ENCODE data around the gene SFRP5. TPM values are rescaled to one million over a fixed set of nuclear protein-coding genes. Genes with fewer than 3 reads are reported as not detected.
A peak's percentile ranks its signal among the peaks of the same experiment; 100 is the strongest.

Gene SFRP5
- total RNA-seq, 1 experiment from 2014 or later: 0.08 TPM

DNA sequence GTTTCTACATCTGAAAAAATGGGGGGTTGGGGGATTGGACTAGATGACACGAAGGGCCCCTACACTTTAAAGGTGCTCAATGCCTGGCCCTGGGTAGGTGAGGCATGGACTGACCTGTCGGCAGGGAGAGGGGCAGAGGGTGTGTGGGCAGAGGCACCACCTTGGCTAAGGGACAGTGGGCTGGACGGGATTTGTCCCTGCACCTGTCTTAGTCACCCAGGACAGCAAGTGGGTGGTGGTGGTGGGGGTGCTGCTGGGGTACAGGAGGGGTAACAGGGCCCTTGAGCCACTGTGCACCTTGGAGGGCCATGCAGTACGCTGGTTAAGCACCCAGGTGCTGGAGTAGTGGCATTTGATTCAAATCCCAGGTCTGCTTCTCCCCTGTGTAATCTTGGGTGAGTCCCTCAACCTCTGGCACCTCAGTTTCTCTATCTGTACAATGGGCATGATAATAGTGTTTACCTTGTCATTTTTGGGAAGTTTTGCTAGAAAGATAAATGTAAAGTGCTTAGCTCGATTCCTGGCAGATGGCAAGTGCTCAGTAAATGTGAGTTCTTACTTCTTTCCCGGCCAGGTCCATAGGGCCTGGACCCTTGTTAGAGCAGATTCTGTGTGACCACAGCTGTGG, 18.1 kb upstream of the SFRP5 start:
- in situ Hi-C loops (cut with HindIII; ENCODE audit: low pct_unique_long_range_greater_than_20kb, low sequenced_read_pairs): no loop called here
- DNase-seq (ENCODE audit: low read depth, low spot score): no peak

DNA sequence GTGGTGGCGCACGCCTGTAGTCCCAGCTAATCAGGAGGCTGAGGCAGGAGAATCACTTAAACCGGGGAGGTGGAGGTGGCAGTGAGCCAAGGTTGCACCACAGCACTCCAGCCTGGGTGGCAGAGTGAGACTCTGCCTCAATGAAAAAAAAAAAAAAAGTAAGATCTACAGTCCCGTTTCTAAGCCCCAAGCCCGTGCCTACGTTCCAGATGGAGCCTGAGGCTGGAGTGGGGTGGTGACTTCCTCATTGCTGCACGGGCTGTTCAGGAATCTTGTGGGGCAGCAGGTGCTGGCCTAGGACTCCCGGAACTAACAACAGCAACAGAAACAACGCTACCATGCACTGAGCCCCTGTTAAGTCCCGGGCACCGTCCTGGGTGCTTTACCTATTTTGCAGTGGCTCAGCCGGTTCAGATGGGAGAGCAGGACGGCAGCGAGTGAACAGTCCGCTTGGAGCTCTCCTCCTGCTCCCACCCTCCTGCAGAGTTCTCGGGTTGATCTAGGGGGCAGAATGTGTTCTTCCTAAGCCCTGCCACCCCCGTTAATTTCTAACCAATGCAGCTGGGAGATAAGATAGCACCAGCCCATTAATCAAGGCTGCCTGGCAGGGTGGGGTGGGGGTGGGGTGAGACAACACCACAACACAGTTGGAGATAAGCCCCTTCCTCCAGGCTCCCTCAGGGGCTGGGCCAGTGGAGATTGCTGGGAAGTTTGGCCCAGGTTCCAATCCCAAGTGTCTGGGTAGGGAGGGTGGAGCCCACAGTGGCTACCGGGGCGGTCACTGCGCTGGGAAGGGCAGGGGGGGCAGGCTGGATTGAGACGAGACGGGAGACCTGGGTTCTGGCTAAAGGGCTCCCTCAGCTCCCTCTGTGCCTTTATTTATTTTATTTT, 17.0 kb upstream of the SFRP5 start:
- DNase-seq (ENCODE audit: low read depth, low spot score): no peak
- in situ Hi-C loops (cut with HindIII; ENCODE audit: low pct_unique_long_range_greater_than_20kb, low sequenced_read_pairs): no loop called here

DNA sequence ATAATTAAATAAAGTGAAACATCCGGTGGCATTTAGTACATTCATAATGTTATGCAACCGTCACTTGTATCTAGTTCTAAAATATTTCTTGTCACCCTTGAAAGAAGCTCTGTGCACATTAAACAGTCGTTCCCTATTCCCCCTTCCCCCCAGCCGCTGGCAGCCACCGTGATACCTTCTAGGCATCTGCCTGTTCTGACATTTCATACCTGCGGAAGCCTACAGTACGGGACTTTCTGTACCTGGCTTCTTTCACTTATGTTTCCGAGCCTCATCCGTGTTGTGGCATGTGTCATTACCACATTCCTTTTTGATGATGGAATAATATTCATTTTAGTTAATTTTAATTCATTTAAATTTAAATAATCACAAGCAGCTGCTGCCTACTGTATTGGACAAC, 13.9 kb upstream of the SFRP5 start:
- no peak for DNase-seq (ENCODE audit: low read depth, low spot score)
- in situ Hi-C loops (cut with HindIII; ENCODE audit: low pct_unique_long_range_greater_than_20kb, low sequenced_read_pairs): no loop called here

DNA sequence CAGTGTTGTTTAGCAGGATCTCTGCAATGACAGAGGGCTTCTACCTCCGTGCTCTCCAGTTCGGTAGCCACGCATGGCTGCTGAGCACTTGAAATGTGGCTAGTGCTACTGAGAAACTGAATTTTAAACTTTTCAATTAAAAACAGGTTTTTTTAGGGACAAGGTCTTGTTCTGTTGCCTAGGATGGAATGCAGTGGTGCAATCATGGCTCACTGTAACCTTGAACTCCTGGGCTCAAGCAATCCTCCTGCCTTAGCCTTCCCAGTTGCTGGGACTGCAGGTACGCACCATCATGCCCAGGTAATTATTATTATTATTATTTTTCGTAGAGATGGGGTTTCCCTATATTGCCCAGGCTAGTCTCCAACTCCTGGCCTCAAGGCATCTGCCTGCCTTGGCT, 13.4 kb upstream of the SFRP5 start:
- in situ Hi-C loops (cut with HindIII; ENCODE audit: low pct_unique_long_range_greater_than_20kb, low sequenced_read_pairs): no loop called here
- DNase-seq (ENCODE audit: low read depth, low spot score): no peak

DNA sequence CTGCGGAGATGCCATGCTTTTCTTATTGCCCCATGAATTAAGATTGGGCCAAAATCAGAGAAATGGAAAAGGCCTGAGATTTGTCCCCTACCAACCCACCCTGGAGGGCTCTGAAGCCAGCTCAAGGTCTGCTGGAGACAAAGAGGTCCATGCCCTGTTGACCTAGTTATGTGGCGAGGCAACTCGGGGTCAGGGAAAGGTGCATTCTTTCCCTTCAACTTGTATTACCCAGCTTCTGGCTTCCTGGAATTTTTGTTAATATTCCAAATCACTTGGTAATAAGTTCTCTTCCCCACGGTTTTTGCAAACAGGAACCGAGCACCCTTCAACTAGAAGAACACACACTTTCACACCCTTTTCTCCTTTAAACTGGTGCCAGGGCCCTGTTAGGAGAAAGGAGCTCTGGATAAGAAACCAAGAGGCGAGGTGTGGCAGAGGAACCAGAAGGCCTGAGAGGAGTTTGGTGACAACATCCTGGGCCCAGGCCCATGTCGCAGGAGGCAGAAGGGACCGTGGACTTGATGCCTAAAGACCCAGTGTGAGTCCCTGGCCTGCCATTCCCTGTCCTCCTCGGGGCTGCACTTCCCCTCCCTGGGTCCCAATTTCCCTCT, 12.5 kb upstream of the SFRP5 start:
- no peak for DNase-seq (ENCODE audit: low read depth, low spot score)

DNA sequence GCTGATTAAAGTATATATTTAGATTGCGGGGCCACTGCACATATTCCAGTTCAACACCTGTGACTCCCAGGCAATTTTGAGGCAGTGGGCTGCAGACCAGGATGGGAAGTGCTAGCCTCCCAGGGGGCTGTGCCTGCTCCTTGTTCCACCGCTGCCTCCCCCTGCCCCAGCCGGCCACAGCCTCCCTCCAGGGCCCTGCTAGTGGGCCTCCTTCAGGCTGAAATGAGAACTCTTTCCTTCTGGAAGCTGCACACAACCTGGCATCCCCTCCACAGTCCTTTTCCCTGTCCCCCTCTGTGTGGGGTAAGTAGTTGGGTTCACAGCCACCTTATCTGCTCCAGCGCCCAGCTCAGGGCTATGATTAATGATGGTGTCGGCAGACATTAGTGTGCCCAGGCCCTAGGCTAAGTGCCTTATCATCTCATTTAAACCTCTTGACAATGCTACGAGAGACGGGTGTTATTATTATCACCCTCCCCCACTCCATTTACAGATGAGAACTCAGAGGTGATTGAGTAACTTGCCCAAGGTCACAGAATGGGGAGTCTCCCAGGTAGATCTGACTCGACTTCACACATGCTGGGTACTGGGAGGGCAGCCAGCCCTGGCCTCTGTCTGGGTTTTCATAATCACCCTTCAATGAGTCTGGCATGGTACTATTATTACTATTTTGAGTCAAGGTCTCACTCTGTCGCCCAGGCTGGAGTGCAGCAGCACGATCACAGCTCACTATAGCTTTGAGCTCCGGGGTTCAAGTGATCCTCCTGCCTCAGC, 10.8 kb upstream of the SFRP5 start:
- no peak for DNase-seq (ENCODE audit: low read depth, low spot score)
- in situ Hi-C loops (cut with HindIII; ENCODE audit: low pct_unique_long_range_greater_than_20kb, low sequenced_read_pairs): no loop called here

More for the DNA sequence above, 12.5 kb upstream of the SFRP5 start:
- in situ Hi-C loops (cut with HindIII; ENCODE audit: low pct_unique_long_range_greater_than_20kb, low sequenced_read_pairs): no loop called here

DNA sequence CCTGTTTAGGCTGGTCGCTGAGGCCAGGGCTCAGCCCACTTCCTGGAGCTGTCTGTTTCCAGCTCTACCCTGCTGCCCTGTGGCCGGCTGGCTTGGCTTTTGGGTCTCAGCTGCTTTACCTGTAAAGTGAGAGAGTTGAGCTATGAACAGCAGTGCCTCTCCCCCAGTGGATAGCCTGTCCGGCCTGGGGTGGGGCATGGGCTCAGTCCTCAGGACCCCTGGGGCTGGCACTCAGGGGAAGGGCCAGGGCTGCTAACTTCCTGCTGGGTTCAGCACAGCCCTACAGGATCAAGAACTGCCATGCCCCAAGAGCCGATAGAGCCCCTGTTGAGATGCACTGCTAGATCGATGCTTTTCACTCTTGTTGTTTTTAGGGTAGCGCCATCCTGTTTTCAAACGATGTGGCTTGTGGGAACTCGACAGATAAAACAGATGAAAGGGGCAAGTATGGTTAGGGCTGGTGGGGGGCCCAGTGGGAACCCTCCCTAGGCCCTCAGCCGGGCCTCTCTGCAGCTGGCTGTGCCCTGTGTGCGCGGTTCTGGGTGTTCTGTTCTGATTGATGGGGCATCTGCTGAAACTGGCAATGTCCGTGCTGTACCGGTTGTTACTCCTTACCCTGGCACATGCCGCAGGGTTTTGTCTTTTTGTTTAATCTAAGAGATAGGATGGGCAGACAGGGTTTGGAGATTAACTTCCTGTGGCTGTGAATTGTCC, 10.0 kb upstream of the SFRP5 start:
- in situ Hi-C loops (cut with HindIII; ENCODE audit: low pct_unique_long_range_greater_than_20kb, low sequenced_read_pairs): no loop called here
- no peak for DNase-seq (ENCODE audit: low read depth, low spot score)

DNA sequence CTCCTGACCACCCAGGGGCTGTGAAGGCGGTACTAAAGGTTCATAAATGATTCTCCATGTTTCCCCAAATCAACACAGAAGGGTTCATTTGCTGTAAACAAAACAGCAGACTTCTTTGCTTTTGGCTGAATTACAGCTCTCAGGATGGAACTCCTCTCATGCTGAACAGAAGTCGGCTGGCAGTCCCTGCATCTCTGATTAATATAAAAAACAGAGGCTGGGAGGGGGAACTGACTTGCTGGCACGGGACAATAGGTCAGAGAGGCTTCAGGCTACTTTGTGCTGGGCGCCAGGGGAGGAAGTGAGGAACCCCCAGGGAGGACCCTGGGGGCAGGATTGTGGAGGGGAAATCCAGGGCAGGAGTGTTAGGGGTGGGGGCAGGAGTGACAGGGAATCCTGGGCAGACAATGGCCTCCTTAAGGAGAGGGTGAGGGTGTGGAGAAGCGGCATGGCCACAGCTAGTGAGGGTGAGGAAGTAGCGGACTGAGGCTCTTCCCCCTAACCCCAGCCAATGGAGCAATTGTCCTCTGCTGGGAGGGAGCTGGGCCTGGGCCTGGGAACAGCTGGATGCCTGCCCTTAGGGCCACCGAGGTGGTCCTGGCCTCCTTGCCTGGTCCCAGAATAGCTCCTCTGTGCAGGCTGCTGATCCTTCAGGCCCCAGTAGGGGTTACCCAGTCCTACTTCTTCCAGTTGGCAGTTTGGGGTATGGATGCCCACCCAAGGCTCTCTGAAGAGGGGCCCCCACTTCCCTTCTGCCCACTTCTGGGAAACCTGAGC, 9.2 kb upstream of the SFRP5 start:
- in situ Hi-C loops (cut with HindIII; ENCODE audit: low pct_unique_long_range_greater_than_20kb, low sequenced_read_pairs): no loop called here
- DNase-seq (ENCODE audit: low read depth, low spot score): peak; percentile 63

DNA sequence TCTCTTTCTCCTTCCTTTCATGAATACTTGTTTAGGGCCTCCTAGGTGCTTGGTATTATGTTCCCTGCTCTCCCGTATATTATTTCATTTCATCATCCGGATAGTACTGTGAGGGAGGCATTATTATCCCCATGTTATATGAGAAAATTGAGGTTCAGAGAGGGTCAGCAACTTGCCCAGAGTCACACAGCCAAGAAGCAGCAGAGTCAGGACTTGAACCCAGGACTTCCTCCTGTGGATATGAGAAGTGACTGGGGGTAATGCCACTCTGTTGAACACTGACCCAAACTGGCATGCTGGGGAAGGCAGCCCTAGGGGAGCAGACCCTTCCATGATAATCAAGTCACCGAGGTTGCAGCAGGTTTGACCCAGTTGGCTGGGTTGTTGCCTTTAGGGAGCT, 8.2 kb upstream of the SFRP5 start:
- in situ Hi-C loops (cut with HindIII; ENCODE audit: low pct_unique_long_range_greater_than_20kb, low sequenced_read_pairs): no loop called here
- no peak for DNase-seq (ENCODE audit: low read depth, low spot score)

DNA sequence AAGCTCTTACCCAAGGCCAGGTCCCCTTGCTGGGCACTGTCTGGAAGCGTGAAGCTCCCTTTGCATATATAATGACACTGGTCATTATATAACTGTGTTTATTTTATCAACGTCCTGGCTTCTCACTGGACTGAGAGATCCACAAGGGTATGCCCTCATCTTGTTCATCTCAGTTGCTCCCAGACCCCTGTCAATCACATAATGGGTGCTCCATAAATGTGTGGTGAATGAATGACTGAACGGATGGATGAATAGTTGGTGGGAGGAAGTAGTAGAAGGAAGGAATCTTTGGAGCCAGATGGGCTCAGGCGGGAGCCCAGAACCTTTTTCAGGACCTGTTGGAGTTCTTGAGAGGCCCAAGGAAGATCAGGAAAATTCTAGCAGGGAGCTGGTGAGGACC, 7.7 kb upstream of the SFRP5 start:
- no peak for DNase-seq (ENCODE audit: low read depth, low spot score)
- in situ Hi-C loops (cut with HindIII; ENCODE audit: low pct_unique_long_range_greater_than_20kb, low sequenced_read_pairs): no loop called here

DNA sequence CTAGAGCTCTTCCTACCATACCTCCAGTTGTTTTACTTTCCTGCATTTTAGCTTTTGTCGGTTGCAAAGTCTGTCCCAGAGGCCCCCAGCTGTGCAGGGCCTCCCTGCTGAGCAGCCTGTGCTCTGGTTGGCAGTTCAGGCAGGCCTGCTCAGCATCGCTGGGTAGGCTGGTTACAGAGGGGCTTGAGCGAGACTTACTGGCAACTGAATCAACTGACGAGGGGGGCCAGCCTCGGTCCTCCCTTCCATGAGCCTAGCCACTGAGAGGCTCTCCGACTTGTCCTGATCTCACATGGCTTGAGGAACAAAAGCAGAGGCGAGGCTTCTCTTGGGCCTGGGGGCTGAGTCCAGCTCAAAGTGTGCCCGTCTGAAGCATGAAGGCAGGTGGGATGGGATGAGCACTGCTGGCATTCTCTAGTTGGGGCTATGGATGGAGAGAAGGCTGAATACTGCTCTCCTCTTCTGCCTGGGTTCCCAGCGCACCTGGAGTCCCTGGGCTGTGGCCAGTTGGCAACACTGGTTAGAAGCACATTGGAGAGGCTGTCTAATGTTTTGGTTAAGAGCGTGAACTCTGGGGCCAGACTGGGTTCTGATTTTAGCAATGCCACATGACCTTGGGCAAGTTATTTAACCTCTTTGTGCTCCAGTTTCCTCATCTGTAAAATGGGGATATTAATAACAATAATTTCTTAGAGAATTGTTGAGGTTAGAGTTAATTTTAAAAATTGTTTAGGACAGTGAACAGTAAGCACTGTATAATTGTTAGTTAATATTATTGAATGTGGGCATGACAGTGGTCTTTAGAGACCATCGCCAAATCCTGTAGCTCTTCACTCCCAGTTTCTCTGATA, 6.9 kb upstream of the SFRP5 start:
- DNase-seq (ENCODE audit: low read depth, low spot score): no peak
- in situ Hi-C loops (cut with HindIII; ENCODE audit: low pct_unique_long_range_greater_than_20kb, low sequenced_read_pairs): no loop called here

DNA sequence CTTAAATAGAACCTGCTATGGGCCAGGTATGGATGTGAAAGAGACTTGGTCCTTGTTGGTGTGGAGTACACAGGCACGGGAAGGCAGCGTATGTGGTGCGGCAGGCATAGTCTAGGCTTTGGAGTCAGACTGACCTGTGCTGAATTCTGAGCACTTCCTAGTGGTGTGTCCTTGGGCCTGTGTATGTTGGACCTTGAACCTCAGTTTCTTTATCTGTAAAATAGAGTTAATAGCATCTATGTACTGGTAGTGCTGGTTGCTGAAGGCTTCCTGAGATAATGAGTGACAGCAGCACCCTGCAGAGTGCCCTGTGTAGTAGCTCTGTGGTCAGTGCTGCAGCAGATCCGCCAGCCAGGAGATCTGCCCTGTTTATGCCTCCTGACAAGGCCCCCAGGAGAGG, 5.3 kb upstream of the SFRP5 start:
- DNase-seq (ENCODE audit: low read depth, low spot score): no peak
- in situ Hi-C loops (cut with HindIII; ENCODE audit: low pct_unique_long_range_greater_than_20kb, low sequenced_read_pairs): no loop called here

DNA sequence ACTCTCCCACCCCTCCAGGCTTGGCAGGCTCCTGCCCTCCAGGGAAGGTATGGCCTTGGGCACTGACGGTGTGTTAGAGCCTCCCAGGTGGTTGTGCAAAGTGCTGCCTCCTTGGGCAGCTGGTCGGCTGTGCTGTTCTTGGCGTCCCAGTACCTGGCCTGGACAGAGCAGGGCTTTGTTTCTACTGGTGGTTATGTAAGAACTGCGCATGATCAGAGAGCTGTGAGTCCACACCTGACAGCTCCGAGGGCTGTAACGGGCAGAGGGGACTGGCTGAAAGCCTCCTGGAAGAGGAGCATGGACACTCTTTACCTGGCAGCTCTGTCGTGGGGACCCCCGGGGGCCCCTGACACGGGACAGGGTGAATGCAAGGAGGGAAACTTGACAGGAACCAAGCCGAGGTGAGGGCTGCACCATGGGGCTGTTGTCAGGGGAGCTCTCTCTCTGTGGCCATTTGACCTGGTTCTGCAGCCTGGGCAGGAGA, 3.1 kb upstream of the SFRP5 start:
- no peak for DNase-seq (ENCODE audit: low read depth, low spot score)
- in situ Hi-C loops (cut with HindIII; ENCODE audit: low pct_unique_long_range_greater_than_20kb, low sequenced_read_pairs): no loop called here

DNA sequence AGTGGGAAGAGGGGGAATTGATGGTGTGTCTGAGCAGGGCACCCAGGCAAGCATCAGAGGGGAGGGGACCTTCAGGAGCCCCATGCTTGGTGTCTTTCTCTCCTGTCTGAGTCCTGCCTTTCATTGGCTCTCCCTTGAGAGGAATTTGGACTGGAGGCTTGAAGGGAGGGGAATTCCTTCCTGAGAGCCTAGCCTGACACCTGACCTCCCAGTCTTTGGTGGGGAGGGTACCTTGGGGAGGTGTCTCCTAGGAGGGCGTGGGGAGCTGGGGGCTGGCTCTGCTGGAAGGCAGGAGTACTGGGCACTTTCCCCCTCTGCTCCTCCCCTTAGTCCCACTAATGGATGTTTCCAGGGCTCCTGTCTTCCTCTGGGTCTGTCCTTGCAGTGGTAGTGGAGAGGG, 1.3 kb upstream of the SFRP5 start:
- in situ Hi-C loops (cut with HindIII; ENCODE audit: low pct_unique_long_range_greater_than_20kb, low sequenced_read_pairs): no loop called here

DNA sequence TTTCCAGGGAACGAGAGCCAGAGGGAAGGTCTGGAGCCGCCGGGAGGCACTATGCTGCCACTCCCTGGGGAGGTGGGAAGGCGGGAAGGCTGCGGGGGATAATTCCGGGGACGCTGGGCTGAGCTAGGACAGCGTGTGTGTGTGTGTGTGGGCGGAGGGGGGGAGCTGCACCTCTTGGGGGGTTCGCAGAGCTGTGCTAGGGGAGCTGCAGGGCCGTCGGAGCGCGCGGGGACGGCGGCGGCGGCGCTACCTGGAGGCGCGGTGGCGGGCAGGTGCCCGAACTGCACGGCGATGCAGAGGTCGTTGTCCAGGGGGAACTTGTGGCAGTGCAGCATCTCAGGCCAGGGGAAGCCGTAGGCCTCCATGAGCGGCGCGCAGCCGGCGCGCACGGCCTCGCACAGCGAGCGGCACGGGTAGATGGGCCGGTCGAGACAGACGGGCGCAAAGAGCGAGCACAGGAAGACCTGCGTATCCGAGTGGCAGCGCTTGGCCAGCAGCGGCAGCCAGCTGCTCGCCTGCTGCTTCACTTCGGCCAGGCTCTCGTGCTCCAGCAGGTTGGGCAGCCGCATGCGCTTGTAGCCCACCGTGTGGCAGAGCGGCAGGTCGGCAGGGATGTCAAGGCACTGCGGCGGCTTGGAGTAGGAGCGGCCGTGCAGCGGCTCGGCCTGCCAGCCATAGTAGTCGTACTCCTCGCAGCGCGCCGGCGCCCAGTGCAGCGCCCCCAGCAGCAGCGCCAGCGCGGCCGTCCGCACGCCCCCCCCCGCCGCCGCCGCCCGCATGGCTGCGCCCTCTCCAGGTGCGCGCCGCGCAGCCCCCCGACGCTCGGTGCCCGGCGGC, 526 bp downstream of the SFRP5 start:
- DNase-seq (ENCODE audit: low read depth, low spot score): no peak
- in situ Hi-C loops (cut with HindIII; ENCODE audit: low pct_unique_long_range_greater_than_20kb, low sequenced_read_pairs): no loop called here

More for the DNA sequence above, 1.3 kb upstream of the SFRP5 start:
- DNase-seq (ENCODE audit: low read depth, low spot score): no peak
